ENCODE results near the gene MIPEP.

DNA sequence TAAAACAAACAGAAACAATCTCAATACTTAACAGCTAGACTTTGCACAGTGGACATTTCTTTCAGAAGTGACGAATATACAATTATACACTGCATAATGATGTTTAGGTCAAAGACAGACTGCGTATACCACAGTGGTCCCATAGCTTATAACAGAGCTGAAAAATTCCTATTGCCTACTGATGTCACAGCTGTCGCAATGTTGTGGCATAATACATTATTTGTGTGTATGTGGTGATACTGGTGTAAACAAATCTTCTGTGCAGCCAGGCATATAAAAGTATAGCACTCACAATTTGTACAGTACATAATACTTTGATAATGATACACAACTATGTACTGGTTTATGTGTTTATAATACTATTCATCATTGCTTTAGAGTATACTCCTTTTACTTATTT, 202.3 kb downstream of the MIPEP start:
- no peak for TF ChIP-seq FOXM1 (IDR thresholded peaks at IDR 0.05; ENCODE audit: borderline replicate concordance, low read depth)
- no peak for TF ChIP-seq EP300 (IDR thresholded peaks at IDR 0.05; ENCODE audit: borderline replicate concordance)
